ENCODE data around the gene IFNAR1.

GRCh38 chr21:33388188-33388587, 63.4 kb downstream of the IFNAR1 start:
- TF ChIP-seq CTCF (conservative IDR thresholded peaks at IDR 0.05; ENCODE audit: low read depth, low read length) = no peak
- TF ChIP-seq RAD21 (IDR thresholded peaks at IDR 0.05; ENCODE audit: low read length) = no peak
- no peak for TF ChIP-seq POLR2A (IDR thresholded peaks at IDR 0.05; ENCODE audit: low read depth, low read length)
- no peak for TF ChIP-seq CEBPB (IDR thresholded peaks at IDR 0.05; ENCODE audit: low read depth, low read length)
- TF ChIP-seq MAFK (IDR thresholded peaks at IDR 0.05; ENCODE audit: low read depth, low read length) = no peak
- TF ChIP-seq CHD1 (IDR thresholded peaks at IDR 0.05; ENCODE audit: low read depth, low read length) = no peak
- no peak for TF ChIP-seq MAZ (IDR thresholded peaks at IDR 0.05; ENCODE audit: borderline replicate concordance, low read depth, low read length)
- no peak for TF ChIP-seq USF2 (IDR thresholded peaks at IDR 0.05; ENCODE audit: low read depth, low read length)

Data from IMR-90 (cell line).